ENCODE data around the gene CHAT.
A peak's percentile ranks its signal among the peaks of the same experiment; 100 is the strongest.

The CHAT gene

GRCh38 chr10:49613882-49614241 lies at the start of gene CHAT:
Gene CHAT (plus strand): TSS chr10:49614037. CDS start chr10:49614190, 153 bp downstream.
- DNase-seq: no peak

- DNase-seq: no peak
These were observed 49.3 kb upstream of the CHAT start for GRCh38 chr10:49564461-49565009.

DNA sequence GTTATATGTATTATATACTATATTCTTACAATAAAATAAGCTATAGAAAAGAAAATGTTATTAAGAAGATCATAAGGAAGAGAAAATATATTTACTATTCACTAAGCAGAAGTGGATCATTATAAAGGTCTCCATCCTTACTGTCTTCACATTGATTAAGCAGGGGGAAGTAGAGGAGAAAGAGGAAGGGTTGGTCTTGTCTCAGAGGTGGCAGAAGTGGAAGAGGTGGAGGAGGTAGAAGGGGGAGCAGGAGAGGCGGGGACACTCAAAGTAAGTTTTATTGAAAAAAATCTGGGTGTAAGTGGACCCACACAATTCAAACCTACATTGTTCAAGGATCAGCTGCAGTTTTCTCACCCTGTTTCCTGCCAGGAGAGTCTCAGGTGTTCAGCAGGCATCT lies 46.0 kb upstream of the CHAT start:
- DNase-seq: no peak

DNA sequence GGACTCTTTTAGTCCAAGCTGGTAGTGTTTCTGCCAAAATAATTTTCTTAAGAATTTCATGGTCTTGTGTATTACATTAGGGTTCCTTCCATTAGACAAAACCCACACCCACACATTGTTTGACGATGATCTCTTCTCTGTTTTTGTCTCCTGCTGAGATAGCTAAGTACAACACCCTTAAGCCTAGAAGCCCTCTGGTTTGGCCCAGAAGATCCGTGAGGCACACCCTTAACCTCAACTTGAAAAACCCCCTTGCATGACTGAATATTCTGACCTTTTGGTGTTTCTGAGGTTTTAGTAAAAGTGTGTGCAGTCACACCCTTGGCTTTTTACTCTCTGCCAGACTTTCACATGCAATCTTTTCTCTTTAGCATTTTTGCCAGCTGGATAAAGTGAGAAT lies 45.6 kb upstream of the CHAT start:
- DNase-seq: no peak

DNA sequence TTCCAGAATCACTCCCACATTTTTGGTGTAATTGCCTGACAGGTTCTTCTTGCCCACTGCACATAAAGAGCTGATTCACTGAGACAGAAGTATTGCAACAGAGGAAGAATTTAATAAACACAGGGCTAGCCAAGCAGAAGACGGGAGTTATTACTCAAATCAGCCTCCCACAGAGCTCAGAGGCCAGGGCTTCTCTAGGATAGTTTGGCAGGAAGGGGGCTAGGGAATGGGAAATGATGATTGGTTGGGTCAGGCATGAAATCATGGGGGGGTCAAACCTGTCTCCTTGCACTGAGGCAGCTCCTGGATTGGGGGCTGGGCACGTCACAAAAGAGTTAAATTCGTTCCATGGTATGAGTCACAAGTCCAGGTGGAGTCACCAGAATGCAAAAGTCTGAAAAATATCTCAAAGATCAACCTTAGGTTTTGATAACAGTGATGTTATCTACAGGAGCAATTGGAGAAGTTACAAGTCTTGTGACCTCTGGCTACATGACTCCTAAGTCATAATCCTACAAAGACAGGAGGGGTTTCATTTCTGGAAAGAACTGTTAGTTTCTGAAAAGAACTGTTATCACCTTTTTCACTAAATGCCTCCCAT lies 44.7 kb upstream of the CHAT start:
- DNase-seq: no peak

DNA sequence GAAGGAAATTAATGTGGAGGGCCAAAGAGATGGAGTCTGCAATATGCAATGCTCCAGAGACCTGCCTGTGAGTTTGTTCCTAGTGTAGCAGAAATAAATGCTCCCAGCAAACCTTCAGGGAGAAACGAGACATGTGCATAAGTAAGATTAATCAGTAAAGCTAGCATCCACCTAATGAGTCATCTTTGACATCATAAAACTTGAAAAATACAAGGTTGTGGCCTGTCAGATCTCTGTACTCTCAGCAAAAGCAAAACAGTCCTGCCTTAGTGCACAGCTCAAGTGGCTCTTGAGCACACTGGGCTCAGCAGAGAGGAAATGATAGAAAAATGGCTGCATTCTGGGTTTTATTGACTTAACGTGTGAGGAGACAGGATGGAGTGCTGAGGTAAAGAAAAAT lies 42.4 kb upstream of the CHAT start:
- DNase-seq: peak; percentile 10

DNA sequence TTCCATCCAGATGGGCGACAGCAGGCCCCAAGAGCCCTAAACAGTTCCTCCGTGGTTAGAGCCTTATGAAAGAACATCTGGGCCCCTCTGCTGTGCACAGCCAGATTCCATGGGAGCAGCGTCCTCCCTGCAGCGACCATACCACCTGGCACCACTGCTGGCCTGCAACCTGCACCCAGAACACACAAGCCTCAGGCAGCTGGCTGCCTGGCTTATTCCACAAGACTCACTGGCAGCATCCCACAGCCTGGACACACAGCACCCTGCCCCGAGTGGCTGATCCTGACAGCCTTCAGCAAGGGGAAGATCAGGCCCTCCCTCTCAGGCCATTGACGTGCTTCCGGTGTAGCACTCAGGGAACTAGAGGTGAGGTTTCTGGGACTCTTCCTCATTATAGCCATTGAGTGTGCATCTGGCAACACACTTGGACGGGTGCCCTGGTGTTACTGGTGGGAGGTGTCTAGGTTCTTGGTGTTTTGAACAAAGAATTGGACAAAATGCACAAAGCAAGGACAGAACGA lies 41.2 kb upstream of the CHAT start:
- no peak for DNase-seq

DNA sequence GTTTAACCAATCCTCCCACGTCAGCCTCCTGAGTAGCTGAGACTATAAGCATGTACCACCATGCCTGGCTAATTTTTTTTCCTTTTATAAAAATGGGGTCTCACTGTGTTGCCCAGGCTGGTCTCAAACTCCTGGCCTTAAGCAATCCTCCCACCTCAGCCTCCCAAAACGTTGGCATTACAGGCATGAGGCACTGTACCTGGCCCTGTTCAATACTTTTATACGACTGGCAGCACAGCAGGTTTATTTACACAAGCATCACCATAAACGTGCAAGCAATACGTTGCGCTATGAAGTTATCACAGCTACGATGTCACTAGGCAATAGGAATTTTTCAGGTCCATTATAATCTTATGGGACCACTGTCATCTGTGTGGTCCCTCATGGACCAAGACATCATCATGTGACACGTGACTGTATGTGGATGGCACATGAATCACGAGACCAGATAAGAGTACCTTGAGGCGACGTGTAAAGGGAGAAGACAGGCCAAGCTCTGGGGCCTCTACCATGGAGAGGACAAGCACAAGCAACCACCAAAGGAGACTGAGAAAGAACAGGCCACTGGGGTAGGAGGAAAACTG lies 38.3 kb upstream of the CHAT start:
- DNase-seq: no peak

DNA sequence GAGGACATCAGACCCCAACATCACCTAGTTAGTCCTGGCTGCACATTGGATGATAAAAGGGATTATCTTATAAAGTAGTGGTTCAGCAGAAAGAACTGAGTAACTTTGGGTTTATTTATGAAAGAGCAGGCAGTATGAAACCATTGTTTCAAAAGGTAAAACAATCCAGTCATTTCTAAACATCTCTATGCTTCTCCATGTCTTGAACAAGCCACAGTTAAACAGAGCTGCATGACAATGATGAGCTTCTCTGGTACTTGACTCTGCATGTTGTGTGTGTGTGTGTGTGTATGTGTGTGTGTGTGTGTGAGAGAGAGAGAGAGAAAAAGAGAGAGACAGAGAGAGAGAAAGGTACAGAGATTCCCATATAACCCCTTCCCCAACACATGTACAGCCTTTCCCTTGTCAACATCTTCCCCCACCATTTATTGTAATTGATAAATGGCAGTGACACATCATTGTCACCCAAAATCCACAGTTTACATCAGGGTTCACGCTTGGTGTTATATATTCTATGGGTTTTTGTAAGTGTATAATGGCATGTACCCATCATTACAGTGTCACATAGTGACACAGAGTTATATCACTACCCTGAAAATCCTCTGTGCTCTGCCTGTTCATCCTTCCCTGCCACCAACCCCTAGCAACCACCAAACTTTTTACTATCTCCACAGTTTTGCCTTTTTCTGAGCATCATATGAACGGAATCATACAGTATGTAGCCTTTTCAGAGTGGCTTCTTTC lies 36.5 kb upstream of the CHAT start:
- no peak for DNase-seq

GRCh38 chr10:49578392-49578791 lies 35.4 kb upstream of the CHAT start:
- no peak for DNase-seq

DNA sequence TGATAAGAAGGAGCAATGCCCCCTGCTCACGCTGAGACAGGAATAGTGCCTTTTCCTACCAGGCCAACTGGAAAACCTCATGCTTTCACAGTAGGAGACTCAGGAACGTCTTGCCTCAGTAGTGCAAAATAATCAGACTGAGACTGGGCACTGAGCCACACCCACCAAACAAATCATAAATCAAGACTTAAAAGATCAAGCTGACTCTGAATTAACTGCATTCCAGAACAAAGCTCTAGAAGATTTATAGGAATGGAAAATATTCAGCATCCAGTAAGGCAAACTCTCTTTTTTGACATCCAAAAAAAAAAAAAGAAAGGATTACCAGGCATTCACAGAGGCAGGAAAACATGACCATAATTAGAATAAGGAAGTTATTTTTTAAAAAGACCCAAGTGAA lies 34.2 kb upstream of the CHAT start:
- no peak for DNase-seq

DNA sequence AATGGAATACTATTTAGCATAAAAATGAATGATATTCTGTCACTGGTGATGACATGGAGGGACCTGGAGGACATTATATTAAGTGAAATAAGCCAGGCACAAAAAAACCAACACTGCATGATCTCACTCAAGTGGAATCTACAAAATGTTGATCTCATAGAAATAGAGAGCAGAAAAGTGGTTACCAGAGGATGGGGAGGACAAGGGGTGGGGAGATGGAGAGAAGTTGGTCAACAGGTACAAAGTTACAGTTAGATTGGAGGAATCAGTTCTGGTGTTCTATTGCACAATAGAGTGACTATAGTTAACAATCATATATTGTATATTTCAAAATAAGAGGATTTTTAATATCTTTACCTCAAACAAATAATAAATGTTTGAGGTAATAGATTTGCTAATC lies 28.4 kb upstream of the CHAT start:
- no peak for DNase-seq

DNA sequence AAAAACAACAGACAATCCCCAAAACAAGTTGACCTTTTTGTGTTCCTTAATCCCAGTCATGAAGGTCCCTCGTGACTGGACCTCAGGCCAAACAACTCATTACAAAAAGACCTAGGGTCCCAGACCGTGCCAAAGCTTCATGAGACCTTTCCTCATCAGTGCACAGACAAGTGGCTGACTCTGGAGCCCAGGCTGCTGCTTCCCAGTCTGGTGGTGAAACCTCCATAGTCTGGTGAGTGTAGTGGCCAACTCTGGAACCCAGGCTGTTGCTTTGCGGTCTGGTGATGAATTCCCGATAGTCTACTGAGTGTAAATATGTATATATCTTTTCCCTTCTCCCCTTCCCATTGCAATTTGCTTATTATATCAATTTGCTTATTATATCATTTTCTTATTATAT lies 25.9 kb upstream of the CHAT start:
- no peak for DNase-seq

DNA sequence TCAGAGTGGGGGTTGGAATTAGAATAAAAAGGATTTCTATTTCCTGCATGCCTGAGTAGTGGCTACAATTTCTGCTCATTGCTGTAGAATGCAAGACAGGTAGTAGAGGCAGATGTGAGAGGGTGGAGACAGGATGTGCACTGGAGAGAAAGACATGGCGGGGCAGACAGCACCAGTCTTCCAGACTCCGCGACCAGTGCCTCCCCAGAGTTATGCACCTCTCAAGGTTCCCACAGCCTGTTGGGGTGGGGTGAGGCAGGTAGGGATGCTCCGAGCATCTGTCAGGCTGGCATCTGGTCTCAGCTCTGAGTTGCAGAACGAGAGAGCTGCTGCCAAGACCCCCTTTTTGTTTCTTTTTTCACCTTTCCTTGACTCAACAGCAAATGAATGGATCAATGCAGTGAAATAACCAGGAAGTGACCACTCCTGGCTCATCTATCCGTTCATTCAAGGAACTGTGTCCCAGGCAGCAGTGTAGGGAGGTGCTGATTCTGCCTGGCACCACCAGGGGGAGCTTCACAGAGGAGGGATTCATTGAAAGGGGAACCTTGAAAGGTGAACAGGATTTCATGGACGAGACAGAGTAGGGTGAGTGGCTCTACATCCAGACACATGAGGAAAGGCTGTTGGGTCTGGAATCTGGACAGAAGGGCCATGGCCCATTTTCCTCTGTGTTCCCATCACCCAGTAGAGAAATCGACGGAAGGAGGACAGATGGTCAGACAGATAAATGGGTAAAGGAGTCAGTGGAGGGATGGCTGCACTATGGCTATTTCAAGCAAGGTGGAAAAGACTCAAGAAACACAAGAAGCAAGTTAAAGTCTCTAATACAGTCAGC lies 20.9 kb upstream of the CHAT start:
- peak; percentile 9 for DNase-seq

GRCh38 chr10:49593564-49593875 lies 20.3 kb upstream of the CHAT start:
- no peak for DNase-seq

DNA sequence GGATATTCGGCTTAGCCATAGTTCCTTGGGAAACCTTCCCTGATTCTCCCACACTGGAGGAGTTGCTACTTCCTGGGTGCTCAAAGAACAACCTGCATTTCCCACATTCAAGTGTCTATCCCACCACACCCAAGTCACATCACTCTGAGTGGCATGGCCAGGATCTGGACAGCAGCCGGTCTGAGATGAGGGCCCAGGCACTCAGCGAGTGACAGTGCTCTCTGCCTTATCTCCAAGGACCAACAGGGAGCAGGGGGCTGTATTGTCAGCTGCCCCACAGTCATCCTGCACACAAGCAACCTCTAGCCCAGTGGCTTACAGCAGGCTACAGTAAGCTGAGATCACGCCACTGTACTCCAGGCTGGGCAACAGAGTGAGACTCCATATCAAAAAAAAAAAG lies 19.8 kb upstream of the CHAT start:
- DNase-seq: no peak

DNA sequence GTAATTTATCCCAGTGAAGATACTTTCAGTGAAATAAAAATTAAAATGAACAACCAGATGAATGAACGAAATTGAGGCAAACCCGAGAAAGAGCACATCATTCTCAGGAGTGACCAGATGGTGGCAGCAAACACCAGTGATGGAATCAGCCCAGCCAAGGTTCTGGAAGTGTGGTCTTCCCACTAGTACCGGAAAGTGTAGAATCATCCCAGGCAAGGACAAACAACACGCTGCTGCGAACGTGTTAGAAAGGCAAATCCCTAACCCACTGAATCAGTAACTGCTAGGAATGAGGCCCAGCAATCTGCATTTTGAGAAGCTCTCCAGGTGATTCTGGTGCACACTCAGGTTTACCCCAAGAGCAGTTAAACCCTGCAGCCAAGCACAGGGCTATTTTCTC lies 19.2 kb upstream of the CHAT start:
- DNase-seq: peak; percentile 16

DNA sequence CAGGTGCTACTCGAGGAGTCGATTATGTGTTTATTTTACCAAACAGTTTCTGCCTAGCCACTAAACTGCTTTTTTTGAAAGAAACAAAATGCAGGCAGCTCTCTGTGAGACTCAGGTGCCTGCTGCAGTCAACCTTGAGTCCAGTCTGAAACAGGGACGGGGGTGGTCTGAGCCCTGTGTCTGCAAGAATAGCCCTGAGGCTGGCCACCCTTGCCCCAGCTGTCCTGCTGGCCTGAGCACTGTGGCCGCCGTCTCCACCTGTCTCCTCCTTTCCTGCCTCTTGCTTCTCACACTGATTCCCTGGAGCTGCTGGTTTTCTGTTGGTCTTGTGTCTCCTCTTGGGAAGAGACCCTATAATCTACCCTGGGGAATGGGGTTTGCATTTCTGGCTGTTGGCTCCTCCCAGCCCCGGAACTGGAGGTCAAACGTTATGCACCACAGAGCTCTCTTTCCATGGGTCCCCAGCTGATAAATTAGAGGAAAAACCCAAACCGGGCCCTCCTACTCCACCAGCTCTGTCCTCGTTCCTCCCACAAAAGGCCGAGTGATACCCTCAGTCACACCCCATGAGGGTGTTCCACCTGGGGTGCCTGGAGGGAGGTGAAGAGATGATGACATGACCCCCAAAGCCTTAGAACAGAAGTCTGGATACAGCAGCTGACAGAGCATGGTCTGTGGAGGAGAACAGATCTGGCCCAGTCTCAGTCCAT lies 18.7 kb upstream of the CHAT start:
- no peak for DNase-seq

- DNase-seq: peak; percentile 60
These were observed 17.9 kb upstream of the CHAT start for GRCh38 chr10:49595713-49596492.

DNA sequence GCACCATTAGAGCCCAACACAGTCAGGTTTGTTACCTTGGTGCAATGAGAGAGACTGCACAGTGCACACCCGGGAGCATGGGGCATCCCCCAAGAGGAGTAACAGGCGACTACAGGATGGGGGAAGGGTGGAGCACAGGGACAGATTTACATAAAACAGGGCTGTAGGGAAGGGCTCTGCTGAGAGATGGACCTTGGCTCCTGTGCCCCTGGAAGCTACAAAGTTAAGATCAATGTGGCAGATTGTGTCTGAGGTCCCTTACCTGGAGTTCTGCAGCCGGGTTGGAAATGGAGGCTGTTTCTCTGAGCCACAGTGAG lies 17.4 kb upstream of the CHAT start:
- no peak for DNase-seq

DNA sequence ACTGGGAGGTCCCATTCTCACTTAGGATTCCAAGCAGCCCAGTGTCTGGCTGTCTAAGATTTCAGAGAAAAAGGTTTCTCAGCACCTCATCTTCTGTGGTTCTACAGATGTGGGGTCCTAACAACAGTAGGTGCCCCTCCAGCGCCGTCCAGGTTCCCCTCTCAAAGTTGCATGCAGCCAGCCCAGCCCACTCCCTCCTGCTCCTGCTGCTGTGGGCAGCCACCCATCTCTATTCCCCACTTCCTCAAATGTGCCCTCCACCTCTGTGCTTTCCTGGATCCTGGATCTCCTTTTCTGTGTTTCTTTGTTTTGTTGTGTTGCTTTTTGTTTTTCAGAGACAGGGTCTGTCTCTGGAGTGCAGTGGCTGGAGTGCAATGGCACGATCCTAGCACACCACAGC lies 17.0 kb upstream of the CHAT start:
- no peak for DNase-seq

Measured in DMS79 (cell line).